Measurements from ENCODE around the gene PIK3R1.

Gene PIK3R1

GRCh38 chr5:68215208-68215897, at the start of gene PIK3R1:
Gene PIK3R1, plus strand, starts transcription at chr5:68215756. Its CDS starts 10,920 bp downstream, at chr5:68226676.
- DNase-seq (ENCODE audit: low spot score) = peak; percentile 96

- no peak for DNase-seq (ENCODE audit: low spot score)
Observed at GRCh38 chr5:68167195-68167651, 48.3 kb upstream of the PIK3R1 start.

- DNase-seq (ENCODE audit: low spot score) = no peak
Observed at GRCh38 chr5:68169903-68170302, 45.7 kb upstream of the PIK3R1 start.

GRCh38 chr5:68170826-68171558, 44.6 kb upstream of the PIK3R1 start:
- DNase-seq (ENCODE audit: low spot score) = no peak

GRCh38 chr5:68172314-68172713, 43.2 kb upstream of the PIK3R1 start:
- no peak for DNase-seq (ENCODE audit: low spot score)

GRCh38 chr5:68173007-68173406, 42.5 kb upstream of the PIK3R1 start:
- DNase-seq (ENCODE audit: low spot score) = no peak

GRCh38 chr5:68176253-68176652, 39.3 kb upstream of the PIK3R1 start:
- DNase-seq (ENCODE audit: low spot score) = no peak

- no peak for DNase-seq (ENCODE audit: low spot score)
Observed at GRCh38 chr5:68176802-68177479, 38.6 kb upstream of the PIK3R1 start.

GRCh38 chr5:68177676-68178075, 37.9 kb upstream of the PIK3R1 start:
- DNase-seq (ENCODE audit: low spot score) = no peak

GRCh38 chr5:68178579-68178978, 37.0 kb upstream of the PIK3R1 start:
- no peak for DNase-seq (ENCODE audit: low spot score)

- DNase-seq (ENCODE audit: low spot score) = no peak
Observed at GRCh38 chr5:68180121-68181038, 35.2 kb upstream of the PIK3R1 start.

- no peak for DNase-seq (ENCODE audit: low spot score)
Observed at GRCh38 chr5:68181039-68181599, 34.4 kb upstream of the PIK3R1 start.

- no peak for DNase-seq (ENCODE audit: low spot score)
Observed at GRCh38 chr5:68182094-68182493, 33.5 kb upstream of the PIK3R1 start.

GRCh38 chr5:68182534-68182933, 33.0 kb upstream of the PIK3R1 start:
- peak; percentile 11 for DNase-seq (ENCODE audit: low spot score)

GRCh38 chr5:68187268-68188055, 28.1 kb upstream of the PIK3R1 start:
- DNase-seq (ENCODE audit: low spot score) = no peak

GRCh38 chr5:68189171-68189570, 26.4 kb upstream of the PIK3R1 start:
- no peak for DNase-seq (ENCODE audit: low spot score)

GRCh38 chr5:68189613-68190012, 25.9 kb upstream of the PIK3R1 start:
- no peak for DNase-seq (ENCODE audit: low spot score)

GRCh38 chr5:68190619-68191018, 24.9 kb upstream of the PIK3R1 start:
- DNase-seq (ENCODE audit: low spot score) = no peak

- no peak for DNase-seq (ENCODE audit: low spot score)
Observed at GRCh38 chr5:68191083-68191791, 24.3 kb upstream of the PIK3R1 start.

- no peak for DNase-seq (ENCODE audit: low spot score)
Observed at GRCh38 chr5:68192679-68193060, 22.9 kb upstream of the PIK3R1 start.

Measured in germinal center (tissue), 1 donor.